Measurements from ENCODE around the gene NR4A2.
A peak's percentile ranks its signal among the peaks of the same experiment; 100 is the strongest.
"Not testable (repeated sequence)": the region's sequence is repeated elsewhere in the genome, so short reads cannot be mapped to it uniquely, and the experiment has no call there.

NR4A2 gene

GRCh38 chr2:156321243-156321904 is 11.1 kb downstream of the NR4A2 start:
- DNase-seq (ENCODE audit: low read depth) = no peak

- peak; percentile 6 for DNase-seq (ENCODE audit: low read depth)
Observed at GRCh38 chr2:156320486-156321098, 11.9 kb downstream of the NR4A2 start.

- peak; percentile 13 for DNase-seq (ENCODE audit: low read depth)
Observed at GRCh38 chr2:156319811-156320485, 12.6 kb downstream of the NR4A2 start.

- DNase-seq (ENCODE audit: low read depth) = no peak
Observed at GRCh38 chr2:156317631-156318030, 14.9 kb downstream of the NR4A2 start.

GRCh38 chr2:156311976-156312375 is 20.5 kb downstream of the NR4A2 start:
- DNase-seq (ENCODE audit: low read depth) = no peak

GRCh38 chr2:156310773-156311172 is 21.7 kb downstream of the NR4A2 start:
- no peak for DNase-seq (ENCODE audit: low read depth)

- no peak for DNase-seq (ENCODE audit: low read depth)
Observed at GRCh38 chr2:156309917-156310316, 22.6 kb downstream of the NR4A2 start.

- DNase-seq (ENCODE audit: low read depth) = no peak
Observed at GRCh38 chr2:156309167-156309566, 23.4 kb downstream of the NR4A2 start.

GRCh38 chr2:156306821-156307220 is 25.7 kb downstream of the NR4A2 start:
- DNase-seq (ENCODE audit: low read depth) = no peak

GRCh38 chr2:156305121-156305520 is 27.4 kb downstream of the NR4A2 start:
- DNase-seq (ENCODE audit: low read depth) = no peak

GRCh38 chr2:156300337-156300736 is 32.2 kb downstream of the NR4A2 start:
- no peak for DNase-seq (ENCODE audit: low read depth)

- no peak for DNase-seq (ENCODE audit: low read depth)
Observed at GRCh38 chr2:156294945-156295580, 37.5 kb downstream of the NR4A2 start.

GRCh38 chr2:156293382-156293781 is 39.1 kb downstream of the NR4A2 start:
- DNase-seq (ENCODE audit: low read depth) = not testable (repeated sequence)

- no peak for DNase-seq (ENCODE audit: low read depth)
Observed at GRCh38 chr2:156279446-156280150, 52.9 kb downstream of the NR4A2 start.
